Loucy (cell line): Measurements from ENCODE around the gene ADSL.

ENCODE experiments used
- EZH2phosphoT487 ChIP-seq: fragments of 200-600 bp; IDR thresholded peaks from 2 replicates; pipeline ENCODE4 v1.6.1; 2018; ENCODE audit warnings: antibody characterized with exemption, mild to moderate bottlenecking, moderate library complexity, borderline replicate concordance
- TF ChIP-seq, protein P1 (sequence below): fragments of 200-600 bp; sonication (generic); conservative IDR thresholded peaks from 2 replicates; pipeline ENCODE4 v1.5.1; 2014; ENCODE audit warnings: mild to moderate bottlenecking, antibody characterized with exemption, low read length

DNA sequence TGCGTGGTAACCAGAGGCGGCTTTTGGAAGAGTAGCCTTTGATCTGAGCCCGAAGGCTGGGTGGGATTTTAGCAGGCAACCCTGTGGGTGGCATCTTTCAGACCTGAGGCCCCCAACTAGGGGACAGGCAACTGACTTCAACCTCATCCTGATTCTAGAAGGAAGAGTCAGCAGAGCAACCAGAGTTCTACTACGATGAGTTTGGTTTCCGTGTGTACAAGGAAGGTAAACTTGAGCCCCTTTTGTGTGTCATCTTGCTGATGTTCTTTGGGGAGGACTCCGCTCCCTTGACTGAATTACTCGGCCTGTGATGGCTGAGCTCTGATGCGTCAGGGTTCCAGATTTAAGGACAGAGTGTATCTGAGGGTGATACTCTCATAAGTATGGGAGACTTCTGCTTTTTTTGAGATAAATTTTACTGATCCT, 55.7 kb downstream of the ADSL start:
- TF ChIP-seq, protein P1, sequence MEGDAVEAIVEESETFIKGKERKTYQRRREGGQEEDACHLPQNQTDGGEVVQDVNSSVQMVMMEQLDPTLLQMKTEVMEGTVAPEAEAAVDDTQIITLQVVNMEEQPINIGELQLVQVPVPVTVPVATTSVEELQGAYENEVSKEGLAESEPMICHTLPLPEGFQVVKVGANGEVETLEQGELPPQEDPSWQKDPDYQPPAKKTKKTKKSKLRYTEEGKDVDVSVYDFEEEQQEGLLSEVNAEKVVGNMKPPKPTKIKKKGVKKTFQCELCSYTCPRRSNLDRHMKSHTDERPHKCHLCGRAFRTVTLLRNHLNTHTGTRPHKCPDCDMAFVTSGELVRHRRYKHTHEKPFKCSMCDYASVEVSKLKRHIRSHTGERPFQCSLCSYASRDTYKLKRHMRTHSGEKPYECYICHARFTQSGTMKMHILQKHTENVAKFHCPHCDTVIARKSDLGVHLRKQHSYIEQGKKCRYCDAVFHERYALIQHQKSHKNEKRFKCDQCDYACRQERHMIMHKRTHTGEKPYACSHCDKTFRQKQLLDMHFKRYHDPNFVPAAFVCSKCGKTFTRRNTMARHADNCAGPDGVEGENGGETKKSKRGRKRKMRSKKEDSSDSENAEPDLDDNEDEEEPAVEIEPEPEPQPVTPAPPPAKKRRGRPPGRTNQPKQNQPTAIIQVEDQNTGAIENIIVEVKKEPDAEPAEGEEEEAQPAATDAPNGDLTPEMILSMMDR, result no peak
- TF ChIP-seq EZH2phosphoT487, result no peak
